HG03135 (cell line): ENCODE results near the gene ZNF408.
"Not testable (repeated sequence)": the region's sequence is repeated elsewhere in the genome, so short reads cannot be mapped to it uniquely, and the experiment has no call there.

ENCODE experiments used
- ATAC-seq: cut with Tn5 transposase; IDR thresholded peaks from one replicate; pipeline ENCODE4 v1.9.1; 2021; ENCODE audit warnings: mild to moderate bottlenecking, moderate library complexity; ENCODE audit not compliant: unreplicated experiment

ZNF408 gene

GRCh38 chr11:46696212-46696558, 4.6 kb upstream of the ZNF408 start:
- ATAC-seq: no peak

- ATAC-seq: no peak
Measured at GRCh38 chr11:46697303-46697702, 3.5 kb upstream of the ZNF408 start.

- no peak for ATAC-seq
Measured at GRCh38 chr11:46697723-46698122, 3.1 kb upstream of the ZNF408 start.

DNA sequence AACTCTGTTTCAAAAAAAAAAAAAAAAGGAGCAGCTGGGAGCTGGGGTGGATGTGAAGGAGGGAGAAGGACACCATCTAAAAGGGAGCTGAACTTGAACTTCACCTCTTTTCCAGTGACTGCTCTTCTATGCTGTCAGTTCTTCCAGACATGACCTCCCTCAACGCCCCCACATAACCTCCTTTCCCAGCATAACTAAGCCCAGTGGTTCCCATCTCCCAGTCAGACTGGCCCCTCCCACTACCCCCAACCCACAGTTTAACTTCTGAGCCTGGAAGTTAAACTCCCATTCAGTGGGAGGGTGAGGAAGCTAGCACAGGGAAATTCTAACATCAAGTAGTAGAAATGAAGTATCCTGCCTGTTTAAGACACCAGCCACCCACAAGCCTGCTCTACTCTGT, 2.2 kb upstream of the ZNF408 start:
- ATAC-seq: no peak

DNA sequence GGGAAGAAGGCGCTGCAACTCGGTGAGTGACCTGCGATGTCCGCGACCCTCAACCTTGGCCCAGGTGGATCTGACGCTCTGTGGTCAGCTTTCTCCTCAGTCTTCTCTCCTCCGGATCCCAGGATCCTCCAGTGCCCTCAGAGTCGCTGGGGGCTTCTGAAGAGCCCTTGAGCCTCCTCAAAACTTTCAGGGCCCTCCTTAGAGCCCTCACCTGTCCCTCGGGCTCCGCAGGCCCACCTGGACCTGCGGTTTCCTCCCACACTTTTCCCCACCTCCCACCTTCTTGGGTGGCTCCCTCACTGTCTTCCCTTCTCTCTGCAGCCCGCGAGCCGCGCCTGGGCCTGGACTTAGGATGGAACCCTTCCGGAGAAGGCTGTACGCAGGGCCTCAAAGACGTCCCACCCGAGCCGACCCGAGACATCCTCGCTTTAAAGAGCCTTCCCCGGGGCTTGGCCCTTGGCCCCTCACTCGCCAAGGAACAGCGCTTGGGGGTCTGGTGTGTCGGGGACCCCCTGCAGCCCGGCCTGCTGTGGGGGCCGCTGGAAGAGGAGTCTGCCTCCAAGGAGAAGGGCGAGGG, 335 bp downstream of the ZNF408 start:
- ATAC-seq: no peak

GRCh38 chr11:46705070-46705688, 4.3 kb downstream of the ZNF408 start:
- ATAC-seq: no peak

DNA sequence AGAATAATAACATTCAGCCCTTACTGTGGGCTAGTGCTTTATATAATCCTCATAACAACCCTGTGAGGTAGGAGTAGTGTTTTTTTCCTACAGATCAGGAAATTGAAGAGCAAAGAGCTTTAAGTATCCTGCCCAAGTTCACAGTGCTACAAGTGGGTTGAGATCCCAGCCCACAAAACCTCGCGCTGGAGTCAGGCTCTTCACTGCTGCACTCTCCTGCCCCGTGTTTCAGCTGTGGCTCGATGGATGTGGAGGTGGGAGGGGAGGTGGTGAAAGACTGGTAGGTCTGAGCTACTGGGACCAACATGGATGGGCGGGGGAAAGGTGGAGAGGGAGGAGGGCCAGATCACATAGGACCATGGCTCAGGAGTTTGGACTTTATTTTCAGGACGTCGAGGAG, 6.1 kb downstream of the ZNF408 start:
- ATAC-seq: no peak

- ATAC-seq: not testable (repeated sequence)
Measured at GRCh38 chr11:46709351-46709750, 8.5 kb downstream of the ZNF408 start.

GRCh38 chr11:46710821-46711269, 10.0 kb downstream of the ZNF408 start:
- ATAC-seq: no peak

DNA sequence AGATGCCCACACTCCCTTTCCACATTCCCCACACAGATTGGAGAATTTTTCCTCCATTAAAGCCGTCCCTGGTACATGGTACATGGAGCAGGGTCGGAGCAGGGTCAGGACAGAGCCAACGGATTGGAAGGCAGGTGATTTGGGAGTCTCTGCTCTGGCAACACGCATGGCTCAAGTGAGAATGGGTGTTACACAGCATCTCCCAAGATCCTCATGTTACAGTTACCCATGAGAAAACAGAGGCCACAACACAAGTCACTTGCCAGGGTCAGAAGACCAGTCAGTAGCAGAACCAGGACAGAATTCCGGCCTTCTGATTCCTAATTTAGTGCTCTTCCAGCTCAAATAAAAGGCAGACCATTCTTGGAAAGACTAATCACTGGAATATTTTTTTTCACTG, 10.5 kb downstream of the ZNF408 start:
- no peak for ATAC-seq

- ATAC-seq: no peak
Measured at GRCh38 chr11:46712874-46713576, 12.2 kb downstream of the ZNF408 start.

- ATAC-seq: not testable (repeated sequence)
Measured at GRCh38 chr11:46717825-46718154, 17.0 kb downstream of the ZNF408 start.

- ATAC-seq: no peak
Measured at GRCh38 chr11:46718155-46719019, 17.6 kb downstream of the ZNF408 start.

DNA sequence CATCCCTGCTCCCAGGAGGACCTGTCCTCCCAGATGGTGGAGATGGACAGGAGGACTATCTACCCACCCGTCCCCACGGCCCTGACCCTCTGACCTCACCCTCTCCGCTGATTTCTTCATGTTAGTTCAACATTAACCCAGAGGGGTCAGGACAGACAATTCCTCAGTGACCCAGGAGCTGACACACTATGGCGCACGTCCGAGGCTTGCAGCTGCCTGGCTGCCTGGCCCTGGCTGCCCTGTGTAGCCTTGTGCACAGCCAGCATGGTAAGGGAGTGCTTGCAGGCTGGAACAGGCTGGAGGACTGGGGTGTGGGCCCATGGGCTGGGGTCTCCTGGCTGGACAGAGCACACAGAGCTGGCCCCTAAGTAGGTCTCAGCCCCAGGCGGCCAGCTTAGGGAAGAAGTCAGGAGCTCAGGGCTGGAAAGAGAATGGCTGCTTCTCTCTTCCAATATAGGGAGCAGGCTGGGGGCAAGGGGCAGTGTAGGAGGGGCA, 18.3 kb downstream of the ZNF408 start, which contains the start of gene F2:
Gene F2 (plus strand): TSS at position 166 of the 495 bp plus-strand sequence. CDS start 23 bp downstream, at position 189.
- no peak for ATAC-seq

GRCh38 chr11:46719543-46720218, 18.9 kb downstream of the ZNF408 start:
- ATAC-seq: no peak

- no peak for ATAC-seq
Measured at GRCh38 chr11:46721286-46721685, 20.5 kb downstream of the ZNF408 start.

DNA sequence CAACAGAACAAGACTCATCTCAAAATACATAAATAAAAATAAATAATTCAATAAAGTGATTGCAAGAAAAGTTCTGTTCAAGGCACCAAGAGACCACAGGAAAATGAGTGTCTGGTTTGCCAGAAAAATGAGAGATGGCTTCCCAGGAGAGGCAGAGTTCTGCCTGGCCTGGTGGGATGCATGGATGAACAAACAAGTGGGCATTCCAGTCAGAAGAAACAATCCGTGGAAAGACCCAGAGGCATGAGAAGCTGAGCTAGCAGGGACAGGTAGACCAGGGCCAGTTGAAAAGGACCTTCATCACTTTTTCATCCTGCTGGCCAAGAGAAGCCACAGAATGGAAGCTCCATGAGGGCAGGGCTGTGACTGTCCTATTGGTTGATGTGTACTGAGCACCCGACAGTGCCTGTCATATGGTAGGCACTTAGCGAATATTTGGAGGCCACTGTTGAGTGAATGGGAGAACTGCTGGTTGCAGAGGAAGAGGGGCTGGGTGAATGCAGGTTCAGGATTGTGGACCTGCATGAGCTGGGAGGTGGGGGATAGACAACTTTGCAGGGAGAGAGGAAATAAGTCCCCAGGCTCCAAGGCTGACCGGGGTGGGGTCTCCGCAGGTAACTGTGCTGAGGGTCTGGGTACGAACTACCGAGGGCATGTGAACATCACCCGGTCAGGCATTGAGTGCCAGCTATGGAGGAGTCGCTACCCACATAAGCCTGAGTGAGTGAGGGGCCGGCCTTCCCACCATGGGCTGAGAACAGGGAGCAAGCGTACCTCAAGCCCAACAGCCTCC, 21.9 kb downstream of the ZNF408 start:
- ATAC-seq: no peak

DNA sequence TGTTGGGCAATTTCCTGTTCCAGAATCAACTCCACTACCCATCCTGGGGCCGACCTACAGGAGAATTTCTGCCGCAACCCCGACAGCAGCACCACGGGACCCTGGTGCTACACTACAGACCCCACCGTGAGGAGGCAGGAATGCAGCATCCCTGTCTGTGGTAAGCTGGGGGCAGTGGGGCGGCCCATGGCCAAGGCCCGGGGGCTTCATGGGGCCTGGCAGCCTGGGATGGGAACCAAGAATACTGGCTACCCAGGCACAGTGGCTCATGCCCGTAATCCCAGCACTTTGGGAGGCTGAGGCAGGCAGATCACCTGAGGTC, 22.5 kb downstream of the ZNF408 start:
- no peak for ATAC-seq

DNA sequence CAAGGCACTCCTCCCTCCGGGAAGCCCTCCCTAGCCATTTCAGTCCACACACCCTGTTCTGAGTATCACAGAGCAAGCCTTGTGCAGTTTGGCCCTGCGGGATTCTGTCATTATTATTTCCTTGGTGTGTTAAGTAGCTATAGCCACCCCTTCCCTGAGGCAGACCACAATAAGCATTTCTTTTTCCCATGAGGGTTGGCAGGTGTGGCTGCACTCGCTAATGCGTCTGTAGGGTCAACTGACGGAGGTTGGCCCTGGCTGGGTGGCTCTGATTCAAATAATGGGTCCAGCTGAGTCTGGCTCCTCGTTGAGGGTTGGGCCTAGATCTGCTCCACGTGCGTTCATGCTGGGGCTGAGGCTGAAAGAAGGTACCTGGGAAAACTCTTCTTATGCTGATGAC, 23.3 kb downstream of the ZNF408 start:
- ATAC-seq: no peak
